IgD-negative memory B cell (primary cell): ENCODE measurements around the gene SLC23A2. TPM values are rescaled to one million over a fixed set of nuclear protein-coding genes. Genes with fewer than 3 reads are reported as not detected.
"Not testable (repeated sequence)": the region's sequence is repeated elsewhere in the genome, so short reads cannot be mapped to it uniquely, and the experiment has no call there.

Experiments used
- H3K27ac Mint-ChIP-seq, 3 donors: one replicate each; pipeline ENCODE4 v1.8.0; 2020 to 2022; ENCODE audit warnings: mild to moderate bottlenecking in 3 of 3, mixed read lengths in 3 of 3, moderate library complexity in 1 of 3
- H3K27me3 Mint-ChIP-seq: one replicate; pipeline ENCODE4 v1.8.0; 2021; ENCODE audit warnings: mixed read lengths
- H3K36me3 Mint-ChIP-seq: one replicate; pipeline ENCODE4 v1.8.0; 2020; ENCODE audit warnings: mild to moderate bottlenecking, mixed read lengths
- H3K4me1 Mint-ChIP-seq, 3 donors: one replicate each; pipeline ENCODE4 v1.8.0; 2020 to 2022; ENCODE audit warnings: mixed read lengths in 3 of 3, mild to moderate bottlenecking in 1 of 3
- H3K4me3 Mint-ChIP-seq, 4 donors: one replicate each; pipeline ENCODE4 v1.8.0; 2020 to 2022; ENCODE audit warnings: mild to moderate bottlenecking in 4 of 4, mixed read lengths in 4 of 4, moderate library complexity in 3 of 4
- H3K9me3 Mint-ChIP-seq, 3 donors: one replicate each; pipeline ENCODE4 v1.8.0; 2020 to 2021; ENCODE audit warnings: mixed read lengths in 3 of 3, mild to moderate bottlenecking in 1 of 3
- polyA plus RNA-seq: library from polyadenylated mRNA; unstranded; fragments of 300-500 nt; fragmentation: Illumina TruSeq; gene quantifications from one replicate; pipeline ENCODE4 v1.2.3, GENCODE V29; 2021

SLC23A2 gene
- polyA plus RNA-seq, 1 donor from 2014 or later = 11.3 TPM

DNA sequence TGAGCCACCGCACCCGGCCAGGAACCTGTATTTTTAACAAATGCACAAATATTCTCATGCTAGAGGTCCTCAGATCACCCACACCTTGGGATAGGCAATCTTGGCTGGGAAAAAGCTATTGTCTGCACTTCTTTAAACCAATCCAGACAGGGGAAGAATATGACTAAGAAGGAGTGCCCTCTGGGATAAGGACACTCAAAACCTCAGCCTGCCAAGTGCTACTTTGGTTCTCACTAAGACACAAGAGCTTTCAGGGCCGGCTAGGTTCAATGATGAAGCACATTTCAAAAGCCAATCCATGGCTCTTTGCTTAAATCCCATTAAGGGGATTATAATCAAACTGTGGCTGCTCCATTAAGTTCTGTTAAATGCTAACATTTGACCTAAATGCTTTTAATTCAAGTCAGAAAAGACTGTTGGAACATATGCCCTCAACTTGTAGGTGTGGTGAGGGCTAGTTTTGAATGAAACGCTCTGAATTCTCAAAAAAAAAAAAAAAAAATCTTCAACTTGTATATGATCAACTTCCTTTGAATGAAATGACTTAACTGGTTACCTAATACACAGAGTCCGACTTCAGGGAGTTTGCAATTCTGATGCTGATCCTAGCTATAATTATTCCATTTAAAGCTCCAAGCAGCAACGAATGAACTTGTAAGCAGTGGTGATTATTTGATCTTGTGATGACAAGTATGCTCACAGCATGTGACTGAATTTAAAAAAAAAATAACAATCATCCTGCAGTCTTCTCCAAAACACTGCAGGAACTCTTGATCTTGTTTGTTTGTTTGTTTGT, 56.6 kb downstream of the SLC23A2 start:
- peaks cover 40 to 53% (median 47%) of the 10 kb centered on the region in 3 donors for H3K4me1 Mint-ChIP-seq

GRCh38 chr20:4942331-4942730, 59.0 kb downstream of the SLC23A2 start:
- peaks cover 27 to 33% (median 33%) of the 10 kb centered on the region in 3 donors for H3K4me1 Mint-ChIP-seq
- H3K9me3 Mint-ChIP-seq = no peaks in the 10 kb centered on the region
- no peaks in the 10 kb centered on the region for H3K27me3 Mint-ChIP-seq
- H3K27ac Mint-ChIP-seq = peak overlapping the region; percentile 2 to 60 (median 44)
- H3K36me3 Mint-ChIP-seq = peaks cover 4% of the 10 kb centered on the region
- peak overlapping the region in 2 of 4 donors; percentile 11 to 33 for H3K4me3 Mint-ChIP-seq

More for the DNA sequence above, 56.6 kb downstream of the SLC23A2 start:
- Mint-ChIP-seq H3K4me3 (no peak overlapping the region), H3K27me3 (no peaks in the 10 kb centered on the region), H3K9me3 (no peaks in the 10 kb centered on the region), H3K36me3 (peaks cover 4% of the 10 kb centered on the region), H3K27ac (peak overlapping the region in 2 of 3 donors; percentile 46 to 63)

- H3K27me3 Mint-ChIP-seq = no peaks in the 10 kb centered on the region
- H3K27ac Mint-ChIP-seq = peak overlapping the region in 1 of 3 donors; percentile 5
- H3K9me3 Mint-ChIP-seq = no peaks in the 10 kb centered on the region
- H3K4me3 Mint-ChIP-seq = no peak overlapping the region
- H3K4me1 Mint-ChIP-seq = peaks cover 17 to 25% (median 18%) of the 10 kb centered on the region in 3 donors
- H3K36me3 Mint-ChIP-seq = peaks cover 1% of the 10 kb centered on the region
Observed at GRCh38 chr20:4937407-4938319, 63.6 kb downstream of the SLC23A2 start.

DNA sequence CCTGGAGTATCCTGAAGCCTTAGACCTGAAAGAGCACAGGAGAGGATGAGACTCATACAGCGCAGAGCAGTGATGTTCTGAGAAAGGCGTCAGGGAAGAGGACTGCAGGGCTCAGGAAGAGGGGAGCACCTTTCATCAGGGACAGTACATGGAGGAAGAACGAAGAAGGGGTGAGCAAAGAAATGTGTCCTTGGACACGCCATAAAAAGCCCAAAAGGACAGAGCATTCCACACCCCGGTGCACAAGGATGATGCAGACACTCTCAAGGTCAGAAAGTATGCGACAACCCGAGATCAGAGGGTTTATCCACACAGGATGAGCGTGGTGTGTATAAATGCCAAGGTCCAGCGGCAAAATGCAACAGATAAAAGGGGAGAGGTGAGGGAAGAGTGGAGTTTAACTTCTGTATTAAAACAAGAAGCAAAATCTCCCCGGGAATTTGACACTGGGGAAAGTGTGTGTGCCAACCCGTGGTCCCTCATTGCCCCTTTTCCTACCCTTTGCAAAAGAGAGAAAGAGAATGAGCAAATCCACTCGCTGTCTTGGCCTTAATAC, 64.4 kb downstream of the SLC23A2 start:
- Mint-ChIP-seq H3K36me3 (peaks cover 1% of the 10 kb centered on the region), H3K9me3 (no peaks in the 10 kb centered on the region), H3K4me3 (no peak overlapping the region), H3K27ac (peak overlapping the region in 1 of 3 donors; percentile 28), H3K4me1 (peaks cover 10 to 18% (median 11%) of the 10 kb centered on the region in 3 donors), H3K27me3 (no peaks in the 10 kb centered on the region)

DNA sequence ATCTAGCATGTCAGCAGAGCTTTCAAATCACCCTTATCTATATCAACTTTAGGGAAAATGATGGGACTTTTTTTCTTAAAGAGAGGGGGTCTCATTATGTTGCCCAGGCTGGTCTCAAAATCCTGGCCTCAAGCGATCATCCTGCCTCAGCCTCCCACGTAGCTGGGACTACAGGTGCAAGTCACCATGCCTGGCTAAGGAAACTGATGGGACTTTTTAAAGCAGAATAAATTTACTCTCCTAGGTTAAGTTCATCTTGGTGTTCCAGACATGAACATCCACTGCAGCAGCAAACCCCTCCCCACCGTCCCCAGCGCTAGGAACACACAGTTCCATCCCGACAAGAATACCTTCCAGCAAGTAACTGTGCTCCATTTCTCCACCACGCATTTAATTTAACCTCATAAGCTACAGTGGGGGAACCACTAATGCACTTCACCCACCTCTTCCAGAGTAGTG, 64.9 kb downstream of the SLC23A2 start:
- Mint-ChIP-seq H3K27me3 (no peaks in the 10 kb centered on the region), H3K27ac (peak overlapping the region in 1 of 3 donors; percentile 28), H3K9me3 (no peaks in the 10 kb centered on the region), H3K36me3 (peaks cover 3% of the 10 kb centered on the region), H3K4me3 (no peak overlapping the region), H3K4me1 (peaks cover 8 to 16% (median 9%) of the 10 kb centered on the region in 3 donors)

GRCh38 chr20:4932061-4932460, 69.2 kb downstream of the SLC23A2 start:
- no peaks in the 10 kb centered on the region for H3K27me3 Mint-ChIP-seq
- peak overlapping the region in 1 of 3 donors; percentile 74 for H3K27ac Mint-ChIP-seq
- peaks cover 5 to 12% (median 8%) of the 10 kb centered on the region in 3 donors for H3K4me1 Mint-ChIP-seq
- H3K36me3 Mint-ChIP-seq = peaks cover 6% of the 10 kb centered on the region
- H3K4me3 Mint-ChIP-seq = no peak overlapping the region
- no peaks in the 10 kb centered on the region for H3K9me3 Mint-ChIP-seq

GRCh38 chr20:4929686-4930397, 71.5 kb downstream of the SLC23A2 start:
- Mint-ChIP-seq H3K27ac (peak overlapping the region in 1 of 3 donors; percentile 31), H3K4me3 (peak overlapping the region in 1 of 4 donors; percentile 39), H3K36me3 (peaks cover 8% of the 10 kb centered on the region), H3K4me1 (peaks cover 5 to 12% (median 8%) of the 10 kb centered on the region in 3 donors), H3K9me3 (no peaks in the 10 kb centered on the region), H3K27me3 (no peaks in the 10 kb centered on the region)

GRCh38 chr20:4926531-4927156, 74.7 kb downstream of the SLC23A2 start:
- H3K27ac Mint-ChIP-seq = no peak overlapping the region
- H3K27me3 Mint-ChIP-seq = no peaks in the 10 kb centered on the region
- H3K36me3 Mint-ChIP-seq = peaks cover 6% of the 10 kb centered on the region
- no peaks in the 10 kb centered on the region for H3K9me3 Mint-ChIP-seq
- peaks cover 3 to 14% (median 5%) of the 10 kb centered on the region in 3 donors for H3K4me1 Mint-ChIP-seq
- no peak overlapping the region for H3K4me3 Mint-ChIP-seq

GRCh38 chr20:4925842-4926530, 75.3 kb downstream of the SLC23A2 start:
- Mint-ChIP-seq H3K4me3 (no peak overlapping the region), H3K27ac (peak overlapping the region in 1 of 3 donors; percentile 26), H3K36me3 (peaks cover 5% of the 10 kb centered on the region), H3K9me3 (no peaks in the 10 kb centered on the region), H3K4me1 (peaks cover 3 to 16% (median 5%) of the 10 kb centered on the region in 3 donors), H3K27me3 (no peaks in the 10 kb centered on the region)

DNA sequence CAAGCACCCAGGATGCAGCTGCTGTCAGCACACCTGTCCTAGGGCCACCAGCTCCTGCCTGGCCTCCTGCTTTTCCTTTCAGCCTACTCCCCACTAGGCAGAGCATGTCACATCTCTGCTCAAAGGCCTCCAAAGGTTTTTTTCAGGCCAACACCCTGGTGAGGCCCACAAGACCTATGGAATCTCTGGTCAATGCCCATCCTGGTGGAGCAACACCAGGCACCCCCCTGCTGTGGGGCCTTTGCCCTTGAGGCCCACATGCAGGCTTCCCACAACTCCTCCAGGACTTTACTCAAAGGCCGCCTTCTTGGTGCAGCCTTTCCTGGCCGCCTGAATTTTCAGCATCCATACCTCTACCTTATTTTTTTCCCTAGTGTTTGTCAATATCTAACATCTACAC, 76.9 kb downstream of the SLC23A2 start:
- Mint-ChIP-seq H3K9me3 (no peaks in the 10 kb centered on the region), H3K27me3 (no peaks in the 10 kb centered on the region), H3K4me1 (peaks cover 6 to 24% (median 11%) of the 10 kb centered on the region in 3 donors), H3K4me3 (no peak overlapping the region), H3K36me3 (peaks cover 5% of the 10 kb centered on the region), H3K27ac (no peak overlapping the region)

DNA sequence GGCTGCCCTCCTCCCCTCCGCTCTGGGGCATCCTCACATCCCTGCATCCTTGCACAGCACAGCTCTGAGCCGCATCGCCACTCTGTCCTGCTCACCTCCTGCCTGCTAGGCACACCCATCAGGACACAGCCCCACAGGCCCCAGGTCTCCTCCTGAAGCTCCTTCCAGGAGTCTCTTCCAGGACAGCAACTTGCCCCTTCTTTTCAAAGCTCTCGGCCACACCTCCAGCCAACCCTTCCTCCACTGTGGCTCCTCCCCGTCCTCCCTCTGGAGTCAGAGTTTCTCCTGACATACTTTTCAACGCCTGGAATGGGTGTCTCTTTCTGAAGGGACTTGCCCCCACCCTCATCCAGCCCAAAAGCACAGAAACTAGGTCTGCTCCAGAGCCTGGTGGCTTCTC, 77.3 kb downstream of the SLC23A2 start:
- Mint-ChIP-seq H3K9me3 (no peaks in the 10 kb centered on the region), H3K36me3 (peaks cover 5% of the 10 kb centered on the region), H3K27ac (no peak overlapping the region), H3K4me1 (peaks cover 8 to 27% (median 11%) of the 10 kb centered on the region in 3 donors), H3K27me3 (no peaks in the 10 kb centered on the region), H3K4me3 (no peak overlapping the region)

DNA sequence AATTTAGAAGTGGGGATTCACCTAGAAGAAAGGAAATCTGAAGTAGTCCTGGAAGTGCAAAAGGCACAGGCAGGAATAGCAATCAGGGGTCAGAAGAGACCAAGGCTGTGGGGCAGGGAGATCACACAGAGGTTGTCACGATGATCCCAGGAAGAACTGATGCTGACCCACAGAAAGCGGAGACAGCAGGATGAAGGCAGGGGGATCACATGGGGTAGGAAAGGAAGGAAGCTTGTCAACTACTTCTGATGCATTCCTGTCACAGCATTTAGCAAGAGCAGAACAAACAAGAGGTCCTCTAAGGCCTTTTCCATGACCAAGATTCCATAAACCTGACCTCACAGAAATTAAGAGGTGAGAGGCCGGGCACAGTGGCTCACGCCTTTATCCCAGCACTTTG, 79.1 kb downstream of the SLC23A2 start:
- Mint-ChIP-seq H3K36me3 (peaks cover 2% of the 10 kb centered on the region), H3K4me1 (peaks cover 20 to 36% (median 26%) of the 10 kb centered on the region in 3 donors), H3K9me3 (no peaks in the 10 kb centered on the region), H3K4me3 (no peak overlapping the region), H3K27ac (no peak overlapping the region), H3K27me3 (no peaks in the 10 kb centered on the region)

GRCh38 chr20:4921271-4921670, 80.0 kb downstream of the SLC23A2 start:
- H3K4me1 Mint-ChIP-seq = peaks cover 23 to 45% (median 31%) of the 10 kb centered on the region in 3 donors
- not testable (repeated sequence) for H3K9me3 Mint-ChIP-seq, H3K4me3 Mint-ChIP-seq, H3K27me3 Mint-ChIP-seq, H3K36me3 Mint-ChIP-seq, H3K27ac Mint-ChIP-seq
